Osteoblast (primary cell): ENCODE data around the gene HDAC4. TPM values are rescaled to one million over a fixed set of nuclear protein-coding genes. Genes with fewer than 3 reads are reported as not detected.

Experiments used
- DNase-seq: peaks from one replicate; pipeline ENCODE4 v3.0.0; 2011; ENCODE audit warnings: low spot score, mixed read lengths; ENCODE audit not compliant: insufficient read length; ENCODE audit errors: missing footprints
- H2AFZ ChIP-seq: 2 replicates; pipeline ENCODE4 v1.6.0; 2011; ENCODE audit warnings: mild to moderate bottlenecking, low read length
- H3K27ac ChIP-seq: 2 replicates; pipeline ENCODE4 v1.5.1; 2011; ENCODE audit warnings: mild to moderate bottlenecking, low read depth, low read length, moderate library complexity
- H3K27me3 ChIP-seq: 2 replicates; pipeline ENCODE4 v1.6.0; 2012; ENCODE audit warnings: mild to moderate bottlenecking, control low read depth, inconsistent platforms, low read length, moderate library complexity; ENCODE audit not compliant: insufficient read depth
- H3K36me3 ChIP-seq: 2 replicates; pipeline ENCODE4 v1.5.1; 2011; ENCODE audit warnings: mild to moderate bottlenecking, low read length, control low read depth, moderate library complexity; ENCODE audit not compliant: insufficient read depth
- H3K4me1 ChIP-seq: 2 replicates; pipeline ENCODE4 v1.5.1; 2011; ENCODE audit warnings: mild to moderate bottlenecking, low read length, control low read depth, moderate library complexity; ENCODE audit not compliant: insufficient read depth
- H3K4me2 ChIP-seq: 2 replicates; pipeline ENCODE4 v1.6.0; 2011; ENCODE audit warnings: mild to moderate bottlenecking, low read length; ENCODE audit not compliant: insufficient read depth
- H3K4me3 ChIP-seq: fragments of 200-600 bp; sonication (generic); 3 replicates; pipeline ENCODE4 v1.5.1; 2012; ENCODE audit warnings: mild to moderate bottlenecking, low read length, inconsistent platforms; ENCODE audit not compliant: insufficient read depth
- H3K79me2 ChIP-seq: 2 replicates; pipeline ENCODE4 v1.6.0; 2012; ENCODE audit warnings: mild to moderate bottlenecking, low read length, control low read depth, inconsistent platforms; ENCODE audit not compliant: insufficient read depth
- H3K9me3 ChIP-seq: 2 replicates; pipeline ENCODE4 v1.5.1; 2011; ENCODE audit warnings: low read depth, low read length, control low read depth
- H4K20me1 ChIP-seq: 2 replicates; pipeline ENCODE4 v1.6.0; 2012; ENCODE audit warnings: mild to moderate bottlenecking, low read length, control low read depth; ENCODE audit not compliant: insufficient read depth
- CTCF ChIP-seq: IDR thresholded peaks from 2 replicates; pipeline ENCODE4 v1.5.1; 2011; ENCODE audit warnings: mild to moderate bottlenecking, low read depth, low read length, moderate library complexity; ENCODE audit errors: extremely low read depth
- total RNA-seq: library from RNA; depleted of rRNA; stranded (reverse); fragments of >200 nt; gene quantifications from 2 replicates; pipeline ENCODE4 v1.2.3, GENCODE V29; 2012

Gene HDAC4
- total RNA-seq, 1 donor, result 30.8 TPM

GRCh38 chr2:239223310-239224198, 177.3 kb downstream of the HDAC4 start:
- H3K27me3 ChIP-seq, result no peaks in the 10 kb centered on the region
- peak; percentile 92 for DNase-seq
- TF ChIP-seq CTCF, result no peak
- peaks cover 25% of the 10 kb centered on the region for H3K79me2 ChIP-seq
- peaks cover 54% of the 10 kb centered on the region for H3K4me1 ChIP-seq
- no peaks in the 10 kb centered on the region for H4K20me1 ChIP-seq
- no peaks in the 10 kb centered on the region for H3K36me3 ChIP-seq
- peak overlapping the region; percentile 54 for H3K4me2 ChIP-seq
- H3K9me3 ChIP-seq, result no peaks in the 10 kb centered on the region
- no peak overlapping the region for H3K4me3 ChIP-seq
- H3K27ac ChIP-seq, result peak overlapping the region; percentile 10
- no peak overlapping the region for H2AFZ ChIP-seq

GRCh38 chr2:239222706-239223309, 178.0 kb downstream of the HDAC4 start:
- no peaks in the 10 kb centered on the region for H3K9me3 ChIP-seq
- no peak for TF ChIP-seq CTCF
- H4K20me1 ChIP-seq, result no peaks in the 10 kb centered on the region
- no peaks in the 10 kb centered on the region for H3K36me3 ChIP-seq
- no peaks in the 10 kb centered on the region for H3K27me3 ChIP-seq
- no peak overlapping the region for H2AFZ ChIP-seq
- H3K79me2 ChIP-seq, result peaks cover 23% of the 10 kb centered on the region
- H3K4me2 ChIP-seq, result peak overlapping the region; percentile 89
- peaks cover 54% of the 10 kb centered on the region for H3K4me1 ChIP-seq
- no peak for DNase-seq
- H3K27ac ChIP-seq, result peak overlapping the region; percentile 89
- H3K4me3 ChIP-seq, result no peak overlapping the region

- Histone ChIP-seq H3K36me3 (no peaks in the 10 kb centered on the region), H3K4me3 (peak overlapping the region; percentile 62), H3K4me2 (peak overlapping the region; percentile 89), H3K27ac (peak overlapping the region; percentile 89), H3K9me3 (no peaks in the 10 kb centered on the region), H3K27me3 (no peaks in the 10 kb centered on the region), H3K4me1 (peaks cover 52% of the 10 kb centered on the region), H4K20me1 (no peaks in the 10 kb centered on the region), H3K79me2 (peaks cover 23% of the 10 kb centered on the region), H2AFZ (no peak overlapping the region)
- TF ChIP-seq CTCF, result no peak
- DNase-seq, result no peak
These were observed 178.5 kb downstream of the HDAC4 start for GRCh38 chr2:239222312-239222660.

- Histone ChIP-seq H3K79me2 (peaks cover 20% of the 10 kb centered on the region), H3K27ac (peak overlapping the region; percentile 89), H3K9me3 (no peaks in the 10 kb centered on the region), H3K36me3 (no peaks in the 10 kb centered on the region), H3K27me3 (no peaks in the 10 kb centered on the region), H3K4me2 (peak overlapping the region; percentile 89), H3K4me3 (no peak overlapping the region), H2AFZ (no peak overlapping the region), H4K20me1 (peaks cover 6% of the 10 kb centered on the region), H3K4me1 (peaks cover 40% of the 10 kb centered on the region)
- DNase-seq, result no peak
- no peak for TF ChIP-seq CTCF
These were observed 179.8 kb downstream of the HDAC4 start for GRCh38 chr2:239220981-239221396.
